Body of pancreas (tissue), 4 donors: Measurements from ENCODE around the gene BEGAIN. TPM values are rescaled to one million over a fixed set of nuclear protein-coding genes. Genes with fewer than 3 reads are reported as not detected.

ENCODE experiments used
- ATAC-seq: fragments of 150-250 bp; one replicate; pipeline ENCODE4 v1.9.1; 2016
- DNase-seq, 4 donors: peaks; one replicate each; pipeline ENCODE4 v3.0.0-alpha.2; 2019
- H3K27ac ChIP-seq, 4 donors: fragments of 200-600 bp; sonication (generic); 1 replicate in 3 of 4; 2 replicates in 1 of 4; pipeline versions ENCODE4 v1.5.1 to v1.6.1; 2016 to 2019; ENCODE audit warnings: mild to moderate bottlenecking in 1 of 4, mixed read lengths in 1 of 4, moderate library complexity in 1 of 4
- H3K27me3 ChIP-seq, 2 donors: fragments of 200-600 bp; sonication (generic); one replicate each; pipeline ENCODE4 v1.6.0; 2016; ENCODE audit warnings: mild to moderate bottlenecking in 1 of 2
- H3K36me3 ChIP-seq, 2 donors: fragments of 200-600 bp; sonication (generic); replicated peaks in 1 of 2; 2 replicates each; pipeline ENCODE4 v1.5.1; 2016; ENCODE audit warnings: low read depth in 2 of 2; ENCODE audit not compliant: insufficient read depth in 1 of 2
- H3K4me1 ChIP-seq: fragments of 200-600 bp; sonication (generic); one replicate; pipeline ENCODE4 v1.6.0; 2016
- H3K4me3 ChIP-seq, 2 donors: fragments of 200-600 bp; sonication (generic); 1 replicate in 1 of 2; 2 replicates in 1 of 2; pipeline ENCODE4 v1.5.1; 2016 to 2019
- H3K9me3 ChIP-seq, 3 donors: fragments of 200-600 bp; sonication (generic); 1 replicate in 2 of 3; 2 replicates in 1 of 3; pipeline ENCODE4 v1.5.1; 2016
- POLR2A ChIP-seq, 3 donors: fragments of 450-650 bp; IDR thresholded peaks; one replicate each; pipeline ENCODE4 v1.6.1; 2016; ENCODE audit warnings: antibody characterized with exemption in 3 of 3, mild to moderate bottlenecking in 2 of 3
- WGBS, 2 donors: methylation state at CpG; one replicate each; pipeline ENCODE4 v1.1.5; 2017; 5-methylcytosine and 5-hydroxymethylcytosine counted together
- intact Hi-C: fragments of 100-400 bp; cut with DNase I; formaldehyde crosslinking; loops from one replicate; pipeline ENCODE4 v1.15.1; 2023
- total RNA-seq, 2 donors: library from RNA; depleted of rRNA; stranded (reverse); fragments of >200 nt; gene quantifications; one replicate each; pipeline ENCODE4 v1.1.0, GENCODE V29; 2016
- TF ChIP-seq, protein P1 (sequence below), 7 experiments: fragments of 450-650 bp in 4 of 7; fragments of 200-600 bp in 3 of 7; sonication (generic) in 3 of 7; IDR thresholded peaks; one replicate each; pipeline ENCODE4 v1.5.1; 2016 to 2019; ENCODE audit warnings: antibody characterized with exemption in 7 of 7

BEGAIN gene
- total RNA-seq, 2 donors from 2014 or later, result 23.9 to 28.7 TPM

DNA sequence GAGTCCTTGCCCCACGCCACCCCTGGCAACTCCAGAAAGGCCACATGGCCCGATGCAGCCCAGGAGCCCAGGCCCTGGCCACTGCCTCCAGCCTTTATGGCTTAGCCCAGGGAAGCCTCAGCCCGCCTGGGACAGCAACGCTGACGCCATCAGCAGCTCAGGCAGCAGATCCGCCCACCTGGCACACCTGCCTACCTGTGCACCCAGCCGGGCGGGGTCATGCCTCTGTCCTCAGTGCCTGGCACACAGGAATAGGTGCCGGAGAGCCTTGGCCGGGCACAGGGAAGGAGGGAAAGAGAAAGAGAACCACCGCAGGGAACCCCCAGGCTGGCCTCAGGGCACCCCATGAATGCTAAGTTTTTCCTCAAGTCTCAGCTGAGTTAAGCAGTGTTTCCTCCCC lies 21.1 kb downstream of the BEGAIN start:
- H3K9me3 ChIP-seq, result no peaks in the 10 kb centered on the region
- DNase-seq, result peak; percentile 92 to 96 (median 96)
- H3K27ac ChIP-seq, result peak overlapping the region; percentile 74 to 87 (median 79)
- intact Hi-C loops, result no loop called here
- H3K27me3 ChIP-seq, result no peaks in the 10 kb centered on the region
- no peak overlapping the region for H3K4me3 ChIP-seq
- ATAC-seq, result peak; percentile 89
- peak; percentile 71 to 78 (median 77) for TF ChIP-seq POLR2A (IDR thresholded peaks at IDR 0.05)
- TF ChIP-seq, protein P1, sequence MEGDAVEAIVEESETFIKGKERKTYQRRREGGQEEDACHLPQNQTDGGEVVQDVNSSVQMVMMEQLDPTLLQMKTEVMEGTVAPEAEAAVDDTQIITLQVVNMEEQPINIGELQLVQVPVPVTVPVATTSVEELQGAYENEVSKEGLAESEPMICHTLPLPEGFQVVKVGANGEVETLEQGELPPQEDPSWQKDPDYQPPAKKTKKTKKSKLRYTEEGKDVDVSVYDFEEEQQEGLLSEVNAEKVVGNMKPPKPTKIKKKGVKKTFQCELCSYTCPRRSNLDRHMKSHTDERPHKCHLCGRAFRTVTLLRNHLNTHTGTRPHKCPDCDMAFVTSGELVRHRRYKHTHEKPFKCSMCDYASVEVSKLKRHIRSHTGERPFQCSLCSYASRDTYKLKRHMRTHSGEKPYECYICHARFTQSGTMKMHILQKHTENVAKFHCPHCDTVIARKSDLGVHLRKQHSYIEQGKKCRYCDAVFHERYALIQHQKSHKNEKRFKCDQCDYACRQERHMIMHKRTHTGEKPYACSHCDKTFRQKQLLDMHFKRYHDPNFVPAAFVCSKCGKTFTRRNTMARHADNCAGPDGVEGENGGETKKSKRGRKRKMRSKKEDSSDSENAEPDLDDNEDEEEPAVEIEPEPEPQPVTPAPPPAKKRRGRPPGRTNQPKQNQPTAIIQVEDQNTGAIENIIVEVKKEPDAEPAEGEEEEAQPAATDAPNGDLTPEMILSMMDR (IDR thresholded peaks at IDR 0.05), result no peak
- H3K36me3 ChIP-seq, result no peaks in the 10 kb centered on the region
- WGBS, 2 donors, result 10 to 21% methylated on average over 5 to 11 of the region's 11 CpGs
- peaks cover 45% of the 10 kb centered on the region for H3K4me1 ChIP-seq

DNA sequence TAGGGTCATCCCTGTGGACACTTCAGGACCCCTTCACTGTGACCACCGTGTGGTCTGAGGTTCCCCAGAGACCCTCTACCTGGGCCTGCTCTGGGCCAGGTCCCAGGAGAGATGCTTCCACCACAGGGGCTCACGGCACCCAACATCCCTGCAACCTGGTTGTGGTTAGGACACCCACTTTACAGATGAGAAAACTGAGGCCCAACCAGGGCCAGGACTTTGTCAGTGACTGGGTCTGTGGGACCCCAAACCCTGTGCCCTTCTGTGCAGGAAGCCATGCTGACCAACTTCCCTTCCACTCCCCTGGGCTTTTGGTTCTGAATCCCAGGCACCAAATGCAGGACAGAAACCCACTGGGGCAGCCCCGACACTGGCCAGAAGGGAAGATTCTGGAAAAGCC lies 21.6 kb downstream of the BEGAIN start:
- WGBS, 2 donors, result 63 to 95% methylated on average over 1 to 3 of the region's 3 CpGs
- Histone ChIP-seq H3K4me3 (no peak overlapping the region), H3K27me3 (no peaks in the 10 kb centered on the region), H3K27ac (peak overlapping the region; percentile 74 to 87 (median 79)), H3K4me1 (peaks cover 50% of the 10 kb centered on the region), H3K36me3 (no peaks in the 10 kb centered on the region), H3K9me3 (no peaks in the 10 kb centered on the region)
- intact Hi-C loops, result no loop called here
- ATAC-seq, result no peak
- no peak for TF ChIP-seq POLR2A (IDR thresholded peaks at IDR 0.05)
- TF ChIP-seq, protein P1 (IDR thresholded peaks at IDR 0.05), result no peak
- DNase-seq, result no peak

DNA sequence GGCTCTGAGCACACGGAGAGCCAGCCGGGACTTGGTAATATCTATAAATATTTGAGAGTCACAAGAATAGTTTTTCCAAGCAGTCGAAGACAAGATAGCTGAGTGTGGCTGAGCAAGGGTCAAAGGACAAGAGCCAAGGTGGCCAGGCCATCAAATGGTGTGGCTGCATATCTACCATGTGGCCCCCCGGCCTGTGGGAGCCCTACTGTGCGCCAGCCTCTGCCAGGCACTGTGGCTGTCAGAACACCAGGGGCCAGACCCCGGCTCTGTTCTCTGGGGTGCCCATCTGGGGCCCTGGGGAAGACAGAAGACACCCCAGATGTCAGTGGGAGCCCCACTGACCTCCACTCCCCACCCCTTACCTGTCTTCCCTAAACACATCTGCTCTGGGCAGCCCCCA lies 22.7 kb downstream of the BEGAIN start:
- intact Hi-C loops, result no loop called here
- DNase-seq, result no peak
- H3K4me1 ChIP-seq, result peaks cover 52% of the 10 kb centered on the region
- H3K27ac ChIP-seq, result no peak overlapping the region
- no peak overlapping the region for H3K4me3 ChIP-seq
- TF ChIP-seq POLR2A (IDR thresholded peaks at IDR 0.05), result no peak
- TF ChIP-seq, protein P1 (IDR thresholded peaks at IDR 0.05), result no peak
- 34 to 42% methylated on average over 5 to 6 of the region's 6 CpGs for WGBS, 2 donors
- ATAC-seq, result no peak
- H3K27me3 ChIP-seq, result no peaks in the 10 kb centered on the region
- no peaks in the 10 kb centered on the region for H3K36me3 ChIP-seq
- H3K9me3 ChIP-seq, result no peaks in the 10 kb centered on the region

GRCh38 chr14:100562751-100563150 lies 24.5 kb downstream of the BEGAIN start:
- intact Hi-C loops, result no loop called here
- TF ChIP-seq POLR2A (IDR thresholded peaks at IDR 0.05), result no peak
- TF ChIP-seq, protein P1 (IDR thresholded peaks at IDR 0.05), result no peak

GRCh38 chr14:100561005-100561404 lies 26.2 kb downstream of the BEGAIN start:
- Histone ChIP-seq H3K36me3 (no peaks in the 10 kb centered on the region), H3K9me3 (no peaks in the 10 kb centered on the region), H3K27ac (no peak overlapping the region), H3K27me3 (no peaks in the 10 kb centered on the region), H3K4me3 (no peak overlapping the region), H3K4me1 (peaks cover 33% of the 10 kb centered on the region)
- TF ChIP-seq, protein P1 (IDR thresholded peaks at IDR 0.05), result no peak
- no peak for TF ChIP-seq POLR2A (IDR thresholded peaks at IDR 0.05)
- ATAC-seq (no peak), DNase-seq (no peak)
- WGBS, 2 donors, result 75 to 77% methylated on average over 4 to 14 of the region's 15 CpGs
- intact Hi-C loops, result no loop called here

More at GRCh38 chr14:100562751-100563150, 24.5 kb downstream of the BEGAIN start:
- 76 to 78% methylated on average over 18 of the region's 18 CpGs for WGBS, 2 donors
- Histone ChIP-seq H3K27me3 (no peaks in the 10 kb centered on the region), H3K4me3 (no peak overlapping the region), H3K9me3 (no peaks in the 10 kb centered on the region), H3K36me3 (no peaks in the 10 kb centered on the region), H3K27ac (no peak overlapping the region), H3K4me1 (peaks cover 45% of the 10 kb centered on the region)
- no peak for DNase-seq
- ATAC-seq, result no peak
